CD4-positive, alpha-beta T cell (primary cell): Measurements from ENCODE around the gene C19orf47. TPM values are rescaled to one million over a fixed set of nuclear protein-coding genes. Genes with fewer than 3 reads are reported as not detected.
"Not testable (repeated sequence)": the region's sequence is repeated elsewhere in the genome, so short reads cannot be mapped to it uniquely, and the experiment has no call there.

Experiments
- ATAC-seq: fragments of 200-7000 bp; cut with Tn5 transposase; one replicate; pipeline ENCODE4 v1.10.0; 2022; ENCODE audit warnings: mild to moderate bottlenecking; ENCODE audit not compliant: poor library complexity
- CTCF ChIA-PET: fragments of 350-600 bp; sonication (Branson Sonifier 250); formaldehyde crosslinking; loops from one replicate; lab custom pipeline; 2021; ENCODE audit warnings: antibody characterized with exemption, inconsistent platforms; lab: Charles Lee
- POLR2A ChIA-PET: fragments of 350-600 bp; sonication (Branson Sonifier 250); formaldehyde crosslinking; loops from one replicate; lab custom pipeline; 2021; ENCODE audit warnings: antibody characterized with exemption, inconsistent platforms; lab: Charles Lee
- DNase-seq, 14 experiments: peaks; one replicate each; pipeline ENCODE4 v3.0.0-alpha.2; 2013 to 2020; ENCODE audit warnings: mixed read lengths in 2 of 14
- H3K27ac ChIP-seq, 2 donors: one replicate each; pipeline versions ENCODE4 v1.5.1 to v1.7.0; 2013; ENCODE audit warnings: low read length in 2 of 2, low read depth in 1 of 2, mild to moderate bottlenecking in 1 of 2
- H3K27me3 ChIP-seq, 2 experiments: 1 replicate in 1 of 2; 2 replicates in 1 of 2; pipeline versions ENCODE4 v1.6.1 to v1.7.0; 2013; ENCODE audit warnings: low read length in 2 of 2, control low read depth in 1 of 2, mild to moderate bottlenecking in 1 of 2, moderate library complexity in 1 of 2; ENCODE audit not compliant: insufficient read depth in 2 of 2, control insufficient read depth in 1 of 2
- H3K36me3 ChIP-seq: one replicate; pipeline ENCODE4 v1.6.1; 2013; ENCODE audit warnings: low read length, control low read depth; ENCODE audit not compliant: insufficient read depth
- H3K4me1 ChIP-seq: one replicate; pipeline ENCODE4 v1.6.1; 2013; ENCODE audit warnings: low read length, control low read depth; ENCODE audit not compliant: insufficient read depth
- H3K4me3 ChIP-seq: one replicate; pipeline ENCODE4 v1.5.1; 2013; ENCODE audit warnings: mild to moderate bottlenecking, low read length, moderate library complexity
- H3K9me3 ChIP-seq, 2 experiments: 1 replicate in 1 of 2; 2 replicates in 1 of 2; pipeline versions ENCODE4 v1.6.1 to v1.7.0; 2013; ENCODE audit warnings: low read length in 2 of 2, mild to moderate bottlenecking in 2 of 2, control low read depth in 1 of 2, moderate library complexity in 1 of 2; ENCODE audit not compliant: control insufficient read depth in 1 of 2, insufficient read depth in 1 of 2
- H3K27ac Mint-ChIP-seq: one replicate; pipeline ENCODE4 v1.8.0; 2020; ENCODE audit warnings: mixed read lengths
- H3K27me3 Mint-ChIP-seq: one replicate; pipeline ENCODE4 v1.8.0; 2021; ENCODE audit warnings: mixed read lengths
- H3K36me3 Mint-ChIP-seq: one replicate; pipeline ENCODE4 v1.8.0; 2021; ENCODE audit warnings: low read depth, mixed read lengths
- H3K4me1 Mint-ChIP-seq: one replicate; pipeline ENCODE4 v1.8.0; 2021; ENCODE audit warnings: low read depth, mixed read lengths
- H3K4me3 Mint-ChIP-seq: one replicate; pipeline ENCODE4 v1.8.0; 2020; ENCODE audit warnings: mild to moderate bottlenecking, mixed read lengths
- H3K9me3 Mint-ChIP-seq: one replicate; pipeline ENCODE4 v1.8.0; 2020; ENCODE audit warnings: mixed read lengths
- CTCF ChIP-seq: fragments of 200-600 bp; IDR thresholded peaks from one replicate; pipeline ENCODE4 v1.8.0; 2022; ENCODE audit warnings: antibody characterized with exemption, mild to moderate bottlenecking
- intact Hi-C, 2 experiments: fragments of 100-400 bp; cut with DNase I in 1 of 2; cut with micrococcal nuclease in 1 of 2; formaldehyde crosslinking; loops; one replicate each; pipeline versions ENCODE4 v1.15.1 to v1.9.0; 2023 to 2025; cut with DNase I, micrococcal nuclease
- total RNA-seq, 174 experiments: library from RNA in 2 of 174; stranded (reverse) in 2 of 174; gene quantifications; one replicate each; pipeline ENCODE4 v1.2.3 and lab custom pipeline; 2021 to 2026

C19orf47 gene
- total RNA-seq, 2 experiments from 2014 or later: 10.1 to 11.2 TPM

- H3K27ac ChIP-seq: no peak overlapping the region
- ChIA-PET CTCF (no interaction called here), POLR2A (no interaction called here)
- DNase-seq: no peak
- H3K4me3 Mint-ChIP-seq: no peak overlapping the region
- no peaks in the 10 kb centered on the region for H3K9me3 ChIP-seq
- H3K4me1 Mint-ChIP-seq: no peaks in the 10 kb centered on the region
- H3K27ac Mint-ChIP-seq: no peak overlapping the region
- H3K27me3 ChIP-seq: no peaks in the 10 kb centered on the region
- H3K4me1 ChIP-seq: no peaks in the 10 kb centered on the region
- intact Hi-C loops: no loop called here
- H3K4me3 ChIP-seq: no peak overlapping the region
- H3K36me3 Mint-ChIP-seq: peaks cover 73% of the 10 kb centered on the region
- no peaks in the 10 kb centered on the region for H3K9me3 Mint-ChIP-seq
- no peak for TF ChIP-seq CTCF
- H3K27me3 Mint-ChIP-seq: no peaks in the 10 kb centered on the region
- no peak for ATAC-seq
- H3K36me3 ChIP-seq: peaks cover 61% of the 10 kb centered on the region
Observed at GRCh38 chr19:40335101-40335500, 13.1 kb downstream of the C19orf47 start.

GRCh38 chr19:40333083-40333482 lies 15.1 kb downstream of the C19orf47 start:
- CTCF ChIA-PET, DNase-seq, H3K4me3 ChIP-seq, H3K27ac Mint-ChIP-seq, H3K9me3 ChIP-seq, ATAC-seq, H3K27ac ChIP-seq, H3K27me3 Mint-ChIP-seq, H3K4me1 ChIP-seq, H3K4me1 Mint-ChIP-seq, intact Hi-C loops, H3K4me3 Mint-ChIP-seq, POLR2A ChIA-PET, H3K9me3 Mint-ChIP-seq, H3K27me3 ChIP-seq: not testable (repeated sequence)
- H3K36me3 ChIP-seq: peaks cover 62% of the 10 kb centered on the region
- peaks cover 74% of the 10 kb centered on the region for H3K36me3 Mint-ChIP-seq

GRCh38 chr19:40332669-40333068 lies 15.5 kb downstream of the C19orf47 start:
- Mint-ChIP-seq H3K27ac (no peak overlapping the region), H3K27me3 (no peaks in the 10 kb centered on the region), H3K4me1 (no peaks in the 10 kb centered on the region), H3K9me3 (no peaks in the 10 kb centered on the region), H3K4me3 (no peak overlapping the region), H3K36me3 (peaks cover 78% of the 10 kb centered on the region)
- POLR2A ChIA-PET: no interaction called here
- ATAC-seq (no peak), DNase-seq (no peak)
- no peaks in the 10 kb centered on the region for H3K27me3 ChIP-seq
- intact Hi-C loops: no loop called here
- no peaks in the 10 kb centered on the region for H3K4me1 ChIP-seq
- TF ChIP-seq CTCF: no peak
- no peaks in the 10 kb centered on the region for H3K9me3 ChIP-seq
- H3K36me3 ChIP-seq: peaks cover 66% of the 10 kb centered on the region
- CTCF ChIA-PET: no interaction called here
- no peak overlapping the region for H3K27ac ChIP-seq
- no peak overlapping the region for H3K4me3 ChIP-seq

GRCh38 chr19:40331052-40331451 lies 17.1 kb downstream of the C19orf47 start:
- no peak overlapping the region for H3K4me3 Mint-ChIP-seq
- Histone ChIP-seq H3K4me1 (no peaks in the 10 kb centered on the region), H3K4me3 (no peak overlapping the region), H3K27me3 (no peaks in the 10 kb centered on the region), H3K36me3 (peaks cover 66% of the 10 kb centered on the region), H3K9me3 (no peaks in the 10 kb centered on the region), H3K27ac (no peak overlapping the region)
- DNase-seq (no peak), ATAC-seq (no peak)
- no peaks in the 10 kb centered on the region for H3K4me1 Mint-ChIP-seq
- H3K27ac Mint-ChIP-seq: no peak overlapping the region
- H3K27me3 Mint-ChIP-seq: no peaks in the 10 kb centered on the region
- intact Hi-C loops: no loop called here
- H3K9me3 Mint-ChIP-seq: no peaks in the 10 kb centered on the region
- ChIA-PET POLR2A (no interaction called here), CTCF (no interaction called here)
- peaks cover 88% of the 10 kb centered on the region for H3K36me3 Mint-ChIP-seq
- TF ChIP-seq CTCF: no peak
